ENCODE results near the gene NAA35.

NAA35 gene

DNA sequence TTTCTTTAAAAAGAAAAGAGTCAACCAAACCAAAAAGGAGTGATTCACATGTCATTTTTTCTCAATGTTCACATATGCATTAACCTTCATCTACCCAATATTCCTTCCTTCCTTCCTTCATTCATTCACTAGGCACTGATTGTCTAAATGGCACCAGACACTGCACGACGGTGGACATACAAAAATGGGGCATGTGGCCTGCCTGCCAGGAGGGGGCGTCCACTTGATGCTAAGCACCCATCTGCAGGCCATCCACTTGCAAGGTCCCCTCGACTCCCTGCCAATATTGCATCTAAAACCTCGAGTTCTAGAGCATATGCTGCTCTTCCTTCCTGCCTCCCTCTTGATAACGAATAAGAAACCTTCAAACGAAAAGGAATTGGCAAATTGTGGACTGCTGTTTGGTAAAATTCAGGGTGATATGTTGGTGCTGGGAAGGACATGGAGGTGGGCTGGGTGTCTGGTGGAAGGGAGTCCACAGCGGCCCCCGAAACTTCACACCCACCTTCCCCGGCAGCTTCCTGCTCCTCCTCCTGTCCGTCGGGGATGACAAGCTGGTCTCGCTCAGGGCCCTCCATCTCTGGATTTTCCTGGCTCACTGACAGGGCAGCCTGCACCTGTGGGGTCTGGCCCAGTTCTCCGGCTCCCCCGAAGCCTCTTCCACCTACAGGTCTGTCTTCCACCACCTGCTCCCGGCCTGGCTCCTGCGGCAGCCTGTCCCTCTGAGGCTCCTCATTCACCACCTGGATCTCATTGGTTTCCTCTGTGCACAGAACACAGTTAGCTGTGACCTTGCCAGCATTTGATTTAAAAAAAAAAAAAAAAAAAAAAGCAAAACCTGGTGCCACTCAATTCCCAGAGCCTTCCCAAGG lies 94.2 kb downstream of the NAA35 start:
- no peak for TF ChIP-seq SIN3A (IDR thresholded peaks at IDR 0.05; ENCODE audit: borderline replicate concordance, insufficient read depth, low read length)
- no peak for TF ChIP-seq POLR2AphosphoS5 (IDR thresholded peaks at IDR 0.05; ENCODE audit: low read depth, low read length)
- TF ChIP-seq FOXP2 (optimal IDR thresholded peaks at IDR 0.05; ENCODE audit: borderline replicate concordance, extremely low read depth, extremely low read length, insufficient read depth) = no peak
- TF ChIP-seq, protein P1, sequence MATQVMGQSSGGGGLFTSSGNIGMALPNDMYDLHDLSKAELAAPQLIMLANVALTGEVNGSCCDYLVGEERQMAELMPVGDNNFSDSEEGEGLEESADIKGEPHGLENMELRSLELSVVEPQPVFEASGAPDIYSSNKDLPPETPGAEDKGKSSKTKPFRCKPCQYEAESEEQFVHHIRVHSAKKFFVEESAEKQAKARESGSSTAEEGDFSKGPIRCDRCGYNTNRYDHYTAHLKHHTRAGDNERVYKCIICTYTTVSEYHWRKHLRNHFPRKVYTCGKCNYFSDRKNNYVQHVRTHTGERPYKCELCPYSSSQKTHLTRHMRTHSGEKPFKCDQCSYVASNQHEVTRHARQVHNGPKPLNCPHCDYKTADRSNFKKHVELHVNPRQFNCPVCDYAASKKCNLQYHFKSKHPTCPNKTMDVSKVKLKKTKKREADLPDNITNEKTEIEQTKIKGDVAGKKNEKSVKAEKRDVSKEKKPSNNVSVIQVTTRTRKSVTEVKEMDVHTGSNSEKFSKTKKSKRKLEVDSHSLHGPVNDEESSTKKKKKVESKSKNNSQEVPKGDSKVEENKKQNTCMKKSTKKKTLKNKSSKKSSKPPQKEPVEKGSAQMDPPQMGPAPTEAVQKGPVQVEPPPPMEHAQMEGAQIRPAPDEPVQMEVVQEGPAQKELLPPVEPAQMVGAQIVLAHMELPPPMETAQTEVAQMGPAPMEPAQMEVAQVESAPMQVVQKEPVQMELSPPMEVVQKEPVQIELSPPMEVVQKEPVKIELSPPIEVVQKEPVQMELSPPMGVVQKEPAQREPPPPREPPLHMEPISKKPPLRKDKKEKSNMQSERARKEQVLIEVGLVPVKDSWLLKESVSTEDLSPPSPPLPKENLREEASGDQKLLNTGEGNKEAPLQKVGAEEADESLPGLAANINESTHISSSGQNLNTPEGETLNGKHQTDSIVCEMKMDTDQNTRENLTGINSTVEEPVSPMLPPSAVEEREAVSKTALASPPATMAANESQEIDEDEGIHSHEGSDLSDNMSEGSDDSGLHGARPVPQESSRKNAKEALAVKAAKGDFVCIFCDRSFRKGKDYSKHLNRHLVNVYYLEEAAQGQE (IDR thresholded peaks at IDR 0.05; ENCODE audit: insufficient read depth in 1 of 2, low read depth in 2 of 2, low read length in 2 of 2) = no peak
- no peak for TF ChIP-seq TAF1 (IDR thresholded peaks at IDR 0.05; ENCODE audit: borderline replicate concordance, insufficient read depth, low read length)

DNA sequence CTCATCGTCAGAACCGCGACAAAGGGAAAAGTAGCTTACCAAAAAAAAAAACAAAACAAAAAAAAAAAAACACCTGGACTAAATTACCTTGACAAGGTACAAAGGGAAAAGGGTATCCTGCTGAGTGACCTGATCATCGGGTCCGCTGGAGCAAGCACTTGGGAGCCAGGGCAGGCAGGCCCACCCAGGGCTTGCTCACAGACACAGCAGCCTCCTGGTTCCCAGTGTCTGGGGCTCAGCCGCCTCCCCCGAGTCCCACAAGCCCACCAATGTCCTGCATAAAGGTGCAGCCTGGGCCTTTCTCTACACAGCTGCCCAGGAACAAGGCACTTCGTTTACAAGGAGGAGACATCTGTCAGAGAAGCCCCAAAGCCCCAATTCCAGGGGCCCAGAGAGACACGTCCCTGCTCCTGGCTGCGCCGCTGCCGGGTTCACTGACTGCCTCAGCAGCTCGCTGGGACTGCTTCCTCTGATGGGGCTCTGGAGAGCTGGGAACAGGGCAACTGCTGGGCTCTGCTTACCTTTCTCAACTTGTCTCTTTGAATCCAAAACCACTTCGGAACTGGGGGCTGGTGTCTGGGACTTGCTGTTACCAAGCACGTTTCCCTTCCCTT lies 95.0 kb downstream of the NAA35 start:
- TF ChIP-seq TAF1 (IDR thresholded peaks at IDR 0.05; ENCODE audit: borderline replicate concordance, insufficient read depth, low read length) (no peak), POLR2AphosphoS5 (IDR thresholded peaks at IDR 0.05; ENCODE audit: low read depth, low read length) (no peak), SIN3A (IDR thresholded peaks at IDR 0.05; ENCODE audit: borderline replicate concordance, insufficient read depth, low read length) (no peak), FOXP2 (optimal IDR thresholded peaks at IDR 0.05; ENCODE audit: borderline replicate concordance, extremely low read depth, extremely low read length, insufficient read depth) (no peak)
- TF ChIP-seq, protein P1 (IDR thresholded peaks at IDR 0.05; ENCODE audit: insufficient read depth in 1 of 2, low read depth in 2 of 2, low read length in 2 of 2) = no peak

DNA sequence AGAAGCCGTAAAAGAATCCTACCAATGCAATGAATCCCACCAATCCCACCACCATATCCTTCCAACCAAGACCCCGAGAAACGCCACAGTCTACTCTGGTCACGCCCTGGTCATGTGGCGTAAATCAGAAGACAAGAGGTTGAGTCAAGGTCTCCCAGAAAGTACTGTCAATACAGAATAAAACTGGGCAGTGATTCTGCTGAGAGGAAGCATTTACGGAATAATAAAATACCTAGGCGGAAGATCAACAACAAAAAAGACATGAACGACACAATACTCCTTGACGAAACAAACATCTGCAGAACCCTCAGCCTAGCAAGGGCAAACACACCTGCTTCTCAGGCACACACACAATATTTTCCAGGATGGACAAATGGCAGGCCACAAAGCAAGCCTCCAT lies 95.6 kb downstream of the NAA35 start:
- TF ChIP-seq FOXP2 (optimal IDR thresholded peaks at IDR 0.05; ENCODE audit: borderline replicate concordance, extremely low read depth, extremely low read length, insufficient read depth) = no peak
- TF ChIP-seq, protein P1 (IDR thresholded peaks at IDR 0.05; ENCODE audit: insufficient read depth in 1 of 2, low read depth in 2 of 2, low read length in 2 of 2) = no peak
- no peak for TF ChIP-seq TAF1 (IDR thresholded peaks at IDR 0.05; ENCODE audit: borderline replicate concordance, insufficient read depth, low read length)
- no peak for TF ChIP-seq POLR2AphosphoS5 (IDR thresholded peaks at IDR 0.05; ENCODE audit: low read depth, low read length)
- TF ChIP-seq SIN3A (IDR thresholded peaks at IDR 0.05; ENCODE audit: borderline replicate concordance, insufficient read depth, low read length) = no peak

DNA sequence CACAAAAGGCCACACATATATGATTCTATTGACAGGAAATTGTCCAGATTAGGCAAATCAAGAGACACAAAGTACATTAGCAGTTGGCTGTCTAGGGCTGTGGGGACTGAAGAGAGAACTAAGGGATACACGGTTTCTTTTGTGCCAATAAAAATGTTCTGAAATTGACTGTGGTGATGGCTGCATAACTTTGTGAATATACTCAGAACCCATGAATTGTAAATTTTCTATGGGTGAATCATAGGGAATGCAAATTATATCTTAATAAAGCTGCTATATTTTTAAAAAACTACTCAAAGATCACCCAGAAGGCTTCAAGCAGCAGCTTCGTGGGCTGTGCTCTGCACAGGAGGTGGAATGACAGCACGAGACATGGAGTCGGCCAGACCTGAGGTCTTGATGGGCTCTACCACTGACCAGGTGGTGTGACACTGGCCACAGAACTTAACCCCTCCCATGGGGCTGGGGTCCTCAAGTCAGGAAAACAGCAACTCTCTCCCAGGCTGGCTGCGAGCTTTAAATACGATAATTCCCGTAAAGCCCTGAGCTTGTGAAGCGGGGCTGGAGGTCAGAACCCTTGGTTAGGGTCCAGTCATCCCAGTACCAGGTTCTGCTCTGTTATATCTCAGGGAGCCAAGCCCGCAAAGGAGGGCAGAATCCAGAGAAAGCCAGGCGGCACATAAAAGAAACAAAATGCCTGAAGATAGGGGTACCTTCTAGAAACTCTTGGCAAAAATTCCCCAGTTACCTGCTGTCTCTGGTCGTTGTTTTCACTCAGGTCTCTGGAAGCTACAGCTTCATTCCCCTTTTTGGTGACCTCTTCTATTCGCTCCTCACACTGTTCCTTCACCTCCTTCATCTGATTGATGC lies 99.3 kb downstream of the NAA35 start:
- TF ChIP-seq TAF1 (IDR thresholded peaks at IDR 0.05; ENCODE audit: borderline replicate concordance, insufficient read depth, low read length) (no peak), FOXP2 (optimal IDR thresholded peaks at IDR 0.05; ENCODE audit: borderline replicate concordance, extremely low read depth, extremely low read length, insufficient read depth) (no peak), SIN3A (IDR thresholded peaks at IDR 0.05; ENCODE audit: borderline replicate concordance, insufficient read depth, low read length) (no peak), POLR2AphosphoS5 (IDR thresholded peaks at IDR 0.05; ENCODE audit: low read depth, low read length) (no peak)
- TF ChIP-seq, protein P1 (IDR thresholded peaks at IDR 0.05; ENCODE audit: insufficient read depth in 1 of 2, low read depth in 2 of 2, low read length in 2 of 2) = no peak
